ENCODE measurements around the gene EVX1. TPM values are rescaled to one million over a fixed set of nuclear protein-coding genes. Genes with fewer than 3 reads are reported as not detected.

Gene EVX1
- total RNA-seq, 1 experiment from 2014 or later, result not detected

GRCh38 chr7:27215356-27215755 lies 27.2 kb upstream of the EVX1 start:
- intact Hi-C loops (cut with micrococcal nuclease; ENCODE audit: unreplicated experiment), result no loop called here
- Mint-ChIP-seq H3K9me3 (ENCODE audit: low read depth, unreplicated experiment) (no peaks in the 10 kb centered on the region), H3K27ac (ENCODE audit: unreplicated experiment) (no peak overlapping the region), H3K4me3 (ENCODE audit: low read depth, unreplicated experiment) (no peak overlapping the region), H3K36me3 (ENCODE audit: insufficient read depth, unreplicated experiment) (no peaks in the 10 kb centered on the region), H3K4me1 (ENCODE audit: low read depth, unreplicated experiment) (peaks cover 6% of the 10 kb centered on the region), H3K27me3 (ENCODE audit: unreplicated experiment) (peaks cover 43% of the 10 kb centered on the region)
- no peak for TF ChIP-seq CTCF (IDR thresholded peaks at IDR 0.05; ENCODE audit: unreplicated experiment)
- DNase-seq, result no peak
- no TSS peak for BruUV-seq (replicated peaks)
- CTCF ChIA-PET, result no interaction called here

- DNase-seq, result no peak
- no peaks in the 10 kb centered on the region for H3K9me3 Mint-ChIP-seq (ENCODE audit: low read depth, unreplicated experiment)
- H3K36me3 Mint-ChIP-seq (ENCODE audit: insufficient read depth, unreplicated experiment), result no peaks in the 10 kb centered on the region
- H3K27me3 Mint-ChIP-seq (ENCODE audit: unreplicated experiment), result peaks cover 68% of the 10 kb centered on the region
- no peak overlapping the region for H3K4me3 Mint-ChIP-seq (ENCODE audit: low read depth, unreplicated experiment)
- no peak for TF ChIP-seq CTCF (IDR thresholded peaks at IDR 0.05; ENCODE audit: unreplicated experiment)
- BruUV-seq (replicated peaks), result no TSS peak
- H3K27ac Mint-ChIP-seq (ENCODE audit: unreplicated experiment), result no peak overlapping the region
- intact Hi-C loops (cut with micrococcal nuclease; ENCODE audit: unreplicated experiment), result no loop called here
- CTCF ChIA-PET, result interaction anchor here (0.6 to 0.7 kb wide), 3 partner anchors 515 to 892 kb away, joined by 3 to 4 read pairs (median 3); no protein-coding TSS in a partner anchor
- H3K4me1 Mint-ChIP-seq (ENCODE audit: low read depth, unreplicated experiment), result no peaks in the 10 kb centered on the region
Observed at GRCh38 chr7:27217951-27218350, 24.7 kb upstream of the EVX1 start.

- no peaks in the 10 kb centered on the region for H3K9me3 Mint-ChIP-seq (ENCODE audit: low read depth, unreplicated experiment)
- no TSS peak for BruUV-seq (replicated peaks)
- no peak for DNase-seq
- H3K27me3 Mint-ChIP-seq (ENCODE audit: unreplicated experiment), result peaks cover 86% of the 10 kb centered on the region
- no peak for TF ChIP-seq CTCF (IDR thresholded peaks at IDR 0.05; ENCODE audit: unreplicated experiment)
- H3K4me3 Mint-ChIP-seq (ENCODE audit: low read depth, unreplicated experiment), result no peak overlapping the region
- CTCF ChIA-PET, result interaction anchor here (0.6 kb wide), 1 partner anchor 21 kb away, joined by 3 read pairs; no protein-coding TSS in a partner anchor
- intact Hi-C loops (cut with micrococcal nuclease; ENCODE audit: unreplicated experiment), result no loop called here
- no peak overlapping the region for H3K27ac Mint-ChIP-seq (ENCODE audit: unreplicated experiment)
- H3K4me1 Mint-ChIP-seq (ENCODE audit: low read depth, unreplicated experiment), result peaks cover under 1% of the 10 kb centered on the region
- no peaks in the 10 kb centered on the region for H3K36me3 Mint-ChIP-seq (ENCODE audit: insufficient read depth, unreplicated experiment)
Observed at GRCh38 chr7:27219821-27220220, 22.8 kb upstream of the EVX1 start.

- Mint-ChIP-seq H3K36me3 (ENCODE audit: insufficient read depth, unreplicated experiment) (no peaks in the 10 kb centered on the region), H3K4me3 (ENCODE audit: low read depth, unreplicated experiment) (no peak overlapping the region), H3K27me3 (ENCODE audit: unreplicated experiment) (peaks cover 93% of the 10 kb centered on the region), H3K27ac (ENCODE audit: unreplicated experiment) (no peak overlapping the region), H3K9me3 (ENCODE audit: low read depth, unreplicated experiment) (no peaks in the 10 kb centered on the region), H3K4me1 (ENCODE audit: low read depth, unreplicated experiment) (peaks cover 7% of the 10 kb centered on the region)
- DNase-seq, result no peak
- CTCF ChIA-PET, result no interaction called here
- no peak for TF ChIP-seq CTCF (IDR thresholded peaks at IDR 0.05; ENCODE audit: unreplicated experiment)
- intact Hi-C loops (cut with micrococcal nuclease; ENCODE audit: unreplicated experiment), result no loop called here
- no TSS peak for BruUV-seq (replicated peaks)
Observed at GRCh38 chr7:27220440-27220955, 22.1 kb upstream of the EVX1 start.

All from Calu3 (cell line).